ENCODE data around the gene KRT37.

The KRT37 gene

DNA sequence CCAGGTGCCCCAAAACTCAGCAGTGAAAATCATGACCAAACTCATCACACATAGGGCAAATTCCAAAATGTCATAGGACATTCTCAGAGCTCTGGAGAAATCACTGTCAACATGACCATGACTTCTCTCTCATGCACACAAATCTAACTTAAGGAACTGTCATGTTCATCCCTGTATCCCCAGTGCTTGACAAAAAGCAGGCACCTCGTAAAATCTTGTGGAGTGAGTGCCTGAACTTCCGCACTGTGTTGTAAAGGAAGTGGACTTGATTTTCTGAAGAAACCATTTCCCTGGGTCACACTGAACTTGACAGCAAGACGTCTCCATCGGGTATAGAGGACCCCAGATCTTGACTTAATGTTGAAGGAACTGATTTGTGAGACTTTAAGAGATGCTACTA, 2.8 kb downstream of the KRT37 start:
- no peak for TF ChIP-seq ELF4 (IDR thresholded peaks at IDR 0.05)
- TF ChIP-seq SP1 (IDR thresholded peaks at IDR 0.05) = no peak
- TF ChIP-seq PKNOX1 (IDR thresholded peaks at IDR 0.05) = no peak
- no peak for TF ChIP-seq L3MBTL2 (conservative IDR thresholded peaks at IDR 0.05)
- DNase-seq (ENCODE audit: extremely low spot score) = no peak
- CTCF ChIA-PET = no interaction called here
- POLR2A ChIA-PET = no interaction called here

DNA sequence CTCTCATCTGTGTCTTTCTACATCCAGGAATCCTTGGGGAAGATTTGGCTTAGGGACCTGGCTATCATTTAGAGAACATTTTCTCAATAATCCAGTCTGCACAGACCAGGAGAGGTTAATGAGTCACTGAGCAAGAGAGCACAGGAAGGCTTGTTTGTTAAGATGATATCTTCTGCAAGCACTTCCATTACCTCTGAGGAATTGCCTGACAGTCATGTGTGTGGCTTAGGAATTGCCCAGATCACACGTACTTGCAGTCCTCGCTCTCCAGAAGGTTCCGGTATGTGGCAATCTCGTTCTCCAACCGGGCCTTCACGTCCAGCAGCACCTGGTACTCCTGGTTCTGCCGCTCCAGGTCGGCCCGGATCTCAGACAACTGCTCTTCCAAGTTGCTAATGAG, 3.3 kb downstream of the KRT37 start:
- CTCF ChIA-PET = no interaction called here
- TF ChIP-seq L3MBTL2 (conservative IDR thresholded peaks at IDR 0.05) = no peak
- no peak for TF ChIP-seq SUZ12 (IDR thresholded peaks at IDR 0.05)
- no peak for TF ChIP-seq ARNT (IDR thresholded peaks at IDR 0.05)
- TF ChIP-seq SP1 (IDR thresholded peaks at IDR 0.05) = no peak
- TF ChIP-seq TARDBP (IDR thresholded peaks at IDR 0.05) = no peak
- TF ChIP-seq PKNOX1 (IDR thresholded peaks at IDR 0.05) = no peak
- TF ChIP-seq CTBP1 (IDR thresholded peaks at IDR 0.05; ENCODE audit: borderline replicate concordance) = no peak
- no peak for TF ChIP-seq HDGF (IDR thresholded peaks at IDR 0.05; ENCODE audit: borderline replicate concordance)
- POLR2A ChIA-PET = no interaction called here
- DNase-seq (ENCODE audit: extremely low spot score) = no peak

DNA sequence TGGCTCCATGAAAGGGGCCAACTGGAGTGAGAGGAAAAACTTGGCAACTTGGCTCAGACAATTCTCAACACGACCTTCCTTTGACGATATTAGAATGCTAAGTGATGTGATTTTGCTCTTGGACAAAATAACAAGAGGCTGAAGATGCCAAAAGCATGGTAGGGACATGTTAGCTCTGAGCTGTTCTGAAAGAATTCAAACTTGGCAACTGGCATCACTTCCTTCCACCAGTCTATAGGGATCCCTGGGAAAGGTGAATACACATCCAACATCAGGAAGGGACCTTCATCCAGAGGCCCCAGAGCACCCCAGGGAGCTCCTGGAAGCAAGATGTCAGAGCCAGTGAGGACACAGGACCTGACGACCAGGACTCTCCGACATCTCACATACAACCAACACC, 4.3 kb downstream of the KRT37 start:
- ChIA-PET POLR2A (no interaction called here), CTCF (no interaction called here)
- TF ChIP-seq CTBP1 (IDR thresholded peaks at IDR 0.05; ENCODE audit: borderline replicate concordance) (no peak), TARDBP (IDR thresholded peaks at IDR 0.05) (no peak), LEF1 (IDR thresholded peaks at IDR 0.05; ENCODE audit: borderline replicate concordance) (no peak), BHLHE40 (IDR thresholded peaks at IDR 0.05; ENCODE audit: borderline replicate concordance) (no peak), FOXK2 (IDR thresholded peaks at IDR 0.05) (no peak), ZNF384 (IDR thresholded peaks at IDR 0.05) (no peak), PKNOX1 (IDR thresholded peaks at IDR 0.05) (no peak), HDGF (IDR thresholded peaks at IDR 0.05; ENCODE audit: borderline replicate concordance) (no peak), FOXM1 (IDR thresholded peaks at IDR 0.05; ENCODE audit: borderline replicate concordance) (no peak), SUZ12 (IDR thresholded peaks at IDR 0.05) (no peak)
- DNase-seq (ENCODE audit: extremely low spot score) = no peak

DNA sequence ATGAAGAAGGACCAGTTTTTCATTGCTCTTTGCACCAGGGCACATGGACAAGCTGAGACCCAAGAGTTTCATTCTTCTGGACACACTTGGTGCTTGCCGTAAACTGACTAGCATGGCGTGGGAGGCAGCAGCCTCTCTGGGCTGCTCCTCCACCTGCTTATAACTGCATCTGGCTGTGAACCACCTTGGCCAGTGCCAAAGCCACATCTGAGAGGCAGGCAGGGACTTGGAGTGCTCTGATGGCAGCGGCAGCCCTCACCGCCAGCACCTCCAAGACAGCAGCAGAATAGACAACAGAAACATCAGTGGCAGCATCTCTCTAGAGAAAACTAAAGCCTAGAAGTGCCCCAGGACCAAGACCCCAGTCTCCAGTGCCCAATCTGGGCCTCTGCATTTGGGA, 4.7 kb downstream of the KRT37 start:
- ChIA-PET POLR2A (no interaction called here), CTCF (no interaction called here)
- TF ChIP-seq ZNF384 (IDR thresholded peaks at IDR 0.05) (no peak), TARDBP (IDR thresholded peaks at IDR 0.05) (no peak), FOXK2 (IDR thresholded peaks at IDR 0.05) (no peak), L3MBTL2 (conservative IDR thresholded peaks at IDR 0.05) (no peak), ARNT (IDR thresholded peaks at IDR 0.05) (no peak), HDGF (IDR thresholded peaks at IDR 0.05; ENCODE audit: borderline replicate concordance) (no peak)
- DNase-seq (ENCODE audit: extremely low spot score) = no peak

- CTCF ChIA-PET = interaction anchor here (0.6 to 2.2 kb wide), 4 partner anchors 12 to 666 kb away, joined by 3 to 9 read pairs (median 6); no protein-coding TSS in a partner anchor
- no peak for DNase-seq (ENCODE audit: extremely low spot score)
- POLR2A ChIA-PET = no interaction called here
- TF ChIP-seq BHLHE40 (IDR thresholded peaks at IDR 0.05; ENCODE audit: borderline replicate concordance) (no peak), FOXK2 (IDR thresholded peaks at IDR 0.05) (no peak), LEF1 (IDR thresholded peaks at IDR 0.05; ENCODE audit: borderline replicate concordance) (no peak), L3MBTL2 (conservative IDR thresholded peaks at IDR 0.05) (no peak)
These were observed 6.1 kb downstream of the KRT37 start for GRCh38 chr17:41418116-41418860.

DNA sequence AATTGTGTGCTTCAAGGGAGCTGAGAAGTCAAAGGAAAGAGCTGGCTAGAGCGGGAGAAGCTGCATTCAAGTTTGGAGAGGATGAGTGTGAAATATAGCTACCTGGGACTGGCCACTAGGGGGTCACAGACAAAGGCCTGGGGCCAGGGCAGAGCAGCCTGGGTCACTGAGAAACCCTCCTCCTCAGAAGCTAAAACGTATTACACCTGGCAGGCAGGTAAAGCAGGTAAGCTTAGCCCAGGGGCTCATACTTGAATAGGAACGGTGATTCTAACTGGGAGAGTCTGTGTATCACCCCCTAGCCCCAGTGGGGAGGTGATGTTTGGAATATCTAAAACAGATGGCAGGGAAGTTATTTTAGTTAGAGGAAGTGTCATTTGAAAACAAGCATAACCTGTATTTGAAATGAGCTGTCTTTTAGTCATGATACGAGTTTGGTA, 6.8 kb downstream of the KRT37 start:
- peak; percentile 23 for DNase-seq (ENCODE audit: extremely low spot score)
- no peak for TF ChIP-seq ELF4 (IDR thresholded peaks at IDR 0.05)
- no peak for TF ChIP-seq BHLHE40 (IDR thresholded peaks at IDR 0.05; ENCODE audit: borderline replicate concordance)
- TF ChIP-seq NFRKB (IDR thresholded peaks at IDR 0.05) = no peak
- no peak for TF ChIP-seq HDGF (IDR thresholded peaks at IDR 0.05; ENCODE audit: borderline replicate concordance)
- no peak for TF ChIP-seq CTBP1 (IDR thresholded peaks at IDR 0.05; ENCODE audit: borderline replicate concordance)
- TF ChIP-seq PKNOX1 (IDR thresholded peaks at IDR 0.05) = no peak
- TF ChIP-seq LEF1 (IDR thresholded peaks at IDR 0.05; ENCODE audit: borderline replicate concordance) = no peak
- TF ChIP-seq FOXM1 (IDR thresholded peaks at IDR 0.05; ENCODE audit: borderline replicate concordance) = no peak
- POLR2A ChIA-PET = no interaction called here
- CTCF ChIA-PET = interaction anchor here (0.6 to 2.2 kb wide), 4 partner anchors 11 to 667 kb away, joined by 3 to 9 read pairs (median 6); no protein-coding TSS in a partner anchor
